Prostate gland (tissue), 2 donors: ENCODE data around the gene TGIF2. TPM values are rescaled to one million over a fixed set of nuclear protein-coding genes. Genes with fewer than 3 reads are reported as not detected.

Experiments used
- DNase-seq: peaks from one replicate; pipeline ENCODE4 v3.0.0-alpha.2; 2019; ENCODE audit warnings: low spot score
- H3K27ac ChIP-seq, 2 donors: fragments of 200-600 bp; sonication (generic); 2 replicates each; pipeline ENCODE4 v1.5.1; 2017 to 2019
- H3K27me3 ChIP-seq: fragments of 200-600 bp; sonication (generic); replicated peaks from 2 replicates; pipeline ENCODE4 v1.5.1; 2019; ENCODE audit not compliant: insufficient read depth
- H3K36me3 ChIP-seq, 2 donors: fragments of 200-600 bp; sonication (generic); 1 replicate in 1 of 2; 2 replicates in 1 of 2; pipeline versions ENCODE4 v1.5.1 to v1.8.1; 2017 to 2019
- H3K4me1 ChIP-seq: fragments of 200-600 bp; sonication (generic); replicated peaks from 2 replicates; pipeline ENCODE4 v1.5.1; 2019
- H3K4me3 ChIP-seq, 2 donors: fragments of 200-600 bp; sonication (generic); 2 replicates each; pipeline ENCODE4 v1.5.1; 2017 to 2019
- H3K9me3 ChIP-seq: fragments of 200-600 bp; sonication (generic); 2 replicates; pipeline ENCODE4 v1.5.1; 2017
- POLR2A ChIP-seq: fragments of 450-650 bp; IDR thresholded peaks from one replicate; pipeline ENCODE4 v1.6.1; 2016; ENCODE audit warnings: antibody characterized with exemption, mild to moderate bottlenecking
- POLR2AphosphoS5 ChIP-seq: sonication (generic); formaldehyde crosslinking; IDR thresholded peaks from one replicate; pipeline ENCODE4 v1.6.1; 2017; ENCODE audit warnings: antibody characterized with exemption
- WGBS: methylation state at CpG from one replicate; pipeline ENCODE4 v1.1.5; 2018; 5-methylcytosine and 5-hydroxymethylcytosine counted together
- intact Hi-C: fragments of 100-400 bp; cut with DNase I; formaldehyde crosslinking; loops from one replicate; pipeline ENCODE4 v1.14.2; 2022
- total RNA-seq, 2 donors: library from RNA; depleted of rRNA; stranded (reverse); fragments of >200 nt; gene quantifications; one replicate each; pipeline ENCODE4 v1.1.0, GENCODE V29; 2016
- TF ChIP-seq, protein P1 (sequence below), 4 experiments: fragments of 200-600 bp in 2 of 4; fragments of 450-650 bp in 2 of 4; sonication (generic) in 2 of 4; IDR thresholded peaks; 1 replicate in 3 of 4; 2 replicates in 1 of 4; pipeline ENCODE4 v1.5.1; 2016 to 2019; ENCODE audit warnings: antibody characterized with exemption in 4 of 4, mild to moderate bottlenecking in 2 of 4, moderate library complexity in 2 of 4

The TGIF2 gene
- total RNA-seq, 2 donors from 2014 or later: 16.7 to 34.8 TPM

DNA sequence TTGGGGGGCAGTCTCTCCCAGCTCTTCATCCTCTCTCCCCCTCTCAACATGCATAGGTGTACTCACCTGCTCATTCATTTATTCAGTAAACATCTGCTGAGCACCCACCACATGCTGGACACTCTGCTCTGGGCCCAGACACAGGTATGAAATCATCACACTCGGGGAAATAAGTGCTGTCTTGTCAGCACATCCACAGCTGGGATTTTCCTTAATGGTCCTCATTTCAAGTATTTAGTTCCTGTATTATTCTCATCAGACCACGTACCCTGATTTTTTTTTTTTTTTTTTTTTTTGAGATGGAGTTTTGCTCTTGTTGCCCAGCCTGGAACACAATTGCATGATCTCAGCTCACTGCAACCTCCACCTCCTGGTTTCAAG lies 51.5 kb downstream of the TGIF2 start:
- intact Hi-C loops: no loop called here

DNA sequence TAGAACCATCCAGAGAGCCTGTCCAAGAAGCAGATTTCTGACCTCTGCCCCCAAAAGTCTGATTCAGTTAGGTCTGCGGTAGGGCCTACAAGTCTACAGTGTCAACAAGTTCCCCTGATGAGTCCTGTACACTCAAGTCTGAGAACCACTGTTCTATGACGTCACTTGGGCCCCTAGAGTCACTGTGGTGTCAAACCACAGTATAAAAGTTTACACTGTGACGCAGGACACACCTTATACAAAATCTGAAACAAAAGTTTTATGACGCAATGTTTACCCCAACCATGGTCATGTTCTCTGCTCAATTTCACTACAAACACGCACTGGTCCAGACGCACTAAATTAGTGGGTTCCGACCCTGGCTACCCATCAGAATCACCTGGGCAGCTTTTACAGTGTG lies 54.7 kb downstream of the TGIF2 start:
- Histone ChIP-seq H3K36me3 (no peaks in the 10 kb centered on the region), H3K27ac (no peak overlapping the region), H3K4me3 (no peak overlapping the region), H3K27me3 (no peaks in the 10 kb centered on the region), H3K9me3 (no peaks in the 10 kb centered on the region), H3K4me1 (peaks cover 3% of the 10 kb centered on the region)
- no peak for DNase-seq
- 90% methylated on average over 7 of the region's 7 CpGs for WGBS
- TF ChIP-seq POLR2A (no peak), POLR2AphosphoS5 (no peak)
- TF ChIP-seq, protein P1, sequence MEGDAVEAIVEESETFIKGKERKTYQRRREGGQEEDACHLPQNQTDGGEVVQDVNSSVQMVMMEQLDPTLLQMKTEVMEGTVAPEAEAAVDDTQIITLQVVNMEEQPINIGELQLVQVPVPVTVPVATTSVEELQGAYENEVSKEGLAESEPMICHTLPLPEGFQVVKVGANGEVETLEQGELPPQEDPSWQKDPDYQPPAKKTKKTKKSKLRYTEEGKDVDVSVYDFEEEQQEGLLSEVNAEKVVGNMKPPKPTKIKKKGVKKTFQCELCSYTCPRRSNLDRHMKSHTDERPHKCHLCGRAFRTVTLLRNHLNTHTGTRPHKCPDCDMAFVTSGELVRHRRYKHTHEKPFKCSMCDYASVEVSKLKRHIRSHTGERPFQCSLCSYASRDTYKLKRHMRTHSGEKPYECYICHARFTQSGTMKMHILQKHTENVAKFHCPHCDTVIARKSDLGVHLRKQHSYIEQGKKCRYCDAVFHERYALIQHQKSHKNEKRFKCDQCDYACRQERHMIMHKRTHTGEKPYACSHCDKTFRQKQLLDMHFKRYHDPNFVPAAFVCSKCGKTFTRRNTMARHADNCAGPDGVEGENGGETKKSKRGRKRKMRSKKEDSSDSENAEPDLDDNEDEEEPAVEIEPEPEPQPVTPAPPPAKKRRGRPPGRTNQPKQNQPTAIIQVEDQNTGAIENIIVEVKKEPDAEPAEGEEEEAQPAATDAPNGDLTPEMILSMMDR (IDR thresholded peaks at IDR 0.05): no peak
- intact Hi-C loops: no loop called here

More for the DNA sequence above, 51.5 kb downstream of the TGIF2 start:
- H3K4me1 ChIP-seq: peaks cover 3% of the 10 kb centered on the region
- DNase-seq: no peak
- H3K9me3 ChIP-seq: no peaks in the 10 kb centered on the region
- TF ChIP-seq POLR2AphosphoS5: no peak
- TF ChIP-seq, protein P1 (IDR thresholded peaks at IDR 0.05): no peak
- no peak for TF ChIP-seq POLR2A
- no peaks in the 10 kb centered on the region for H3K27me3 ChIP-seq
- H3K36me3 ChIP-seq: no peaks in the 10 kb centered on the region
- 67% methylated on average over 2 of the region's 2 CpGs for WGBS
- no peak overlapping the region for H3K27ac ChIP-seq
- H3K4me3 ChIP-seq: no peak overlapping the region

DNA sequence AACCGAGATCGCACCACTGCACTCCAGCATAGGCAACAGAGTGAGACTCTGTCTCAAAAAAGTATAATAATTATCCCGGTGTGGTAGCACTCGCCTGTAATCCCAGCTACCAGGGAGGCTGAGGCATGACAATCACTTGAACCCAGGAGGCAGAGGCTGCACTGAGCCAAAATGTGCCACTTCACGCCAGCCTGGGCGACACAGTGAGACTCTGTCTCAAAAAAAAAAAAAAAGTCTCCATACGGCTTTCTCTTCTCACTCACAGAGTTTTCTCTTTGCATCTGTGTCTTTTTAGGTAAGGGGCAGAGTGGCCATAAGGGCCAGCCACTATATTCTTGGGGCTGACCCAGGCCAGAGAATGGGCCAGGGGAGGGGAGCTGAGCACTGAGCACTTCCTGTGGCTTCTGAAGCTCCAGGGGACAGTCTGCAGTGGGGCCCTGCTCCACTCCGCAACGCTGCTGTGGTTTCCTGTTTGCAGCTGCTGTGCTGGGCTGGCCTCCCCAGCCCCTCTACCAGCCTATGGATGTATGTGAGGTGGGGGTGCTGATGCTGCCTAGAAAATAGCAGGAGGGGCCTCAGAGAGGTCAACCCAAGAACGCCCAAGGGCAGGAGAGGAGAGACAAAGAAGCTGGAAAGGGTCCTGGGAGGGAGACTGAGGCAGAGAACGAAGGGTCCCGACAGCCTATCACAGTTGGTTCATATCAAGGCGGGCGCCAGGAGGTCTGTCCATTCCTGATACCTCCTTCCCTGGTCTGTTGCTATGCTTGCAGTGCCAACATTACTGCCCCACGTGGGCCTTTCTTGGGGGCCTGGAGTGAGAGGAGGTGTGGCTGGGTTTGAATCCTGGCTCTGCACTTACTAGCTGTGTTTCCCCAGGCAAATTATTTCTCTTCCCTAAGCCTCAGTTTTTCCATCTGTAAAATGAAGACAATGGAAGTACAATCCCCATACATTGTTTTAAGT lies 56.6 kb downstream of the TGIF2 start:
- WGBS: 72% methylated on average over 15 of the region's 15 CpGs
- no peaks in the 10 kb centered on the region for H3K4me1 ChIP-seq
- H3K27ac ChIP-seq: no peak overlapping the region
- intact Hi-C loops: no loop called here
- no peak overlapping the region for H3K4me3 ChIP-seq
- no peaks in the 10 kb centered on the region for H3K9me3 ChIP-seq
- H3K36me3 ChIP-seq: no peaks in the 10 kb centered on the region
- no peak for DNase-seq
- TF ChIP-seq POLR2AphosphoS5: no peak
- no peak for TF ChIP-seq POLR2A
- TF ChIP-seq, protein P1 (IDR thresholded peaks at IDR 0.05): no peak
- H3K27me3 ChIP-seq: no peaks in the 10 kb centered on the region

DNA sequence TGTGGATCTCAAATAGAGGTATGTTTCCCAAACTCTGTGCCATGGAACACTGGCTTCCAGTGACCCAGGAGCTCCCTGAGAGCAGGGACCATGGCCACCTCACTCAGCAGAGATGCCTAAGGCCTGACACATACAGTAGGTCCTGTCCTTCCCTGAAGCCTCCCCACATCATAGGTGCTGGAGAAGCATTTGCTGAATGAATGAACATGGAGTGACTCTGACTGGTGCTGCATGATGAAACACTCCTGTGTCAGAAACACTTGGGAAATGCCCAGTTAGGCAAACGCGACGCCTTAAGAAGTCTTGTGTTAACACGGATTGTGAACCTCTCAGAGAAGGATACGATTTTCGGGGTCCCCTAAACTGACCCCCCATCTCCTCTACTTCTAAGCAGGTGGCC lies 58.2 kb downstream of the TGIF2 start:
- no peaks in the 10 kb centered on the region for H3K4me1 ChIP-seq
- no peaks in the 10 kb centered on the region for H3K27me3 ChIP-seq
- TF ChIP-seq, protein P1 (IDR thresholded peaks at IDR 0.05): no peak
- no peak for TF ChIP-seq POLR2AphosphoS5
- no peak for TF ChIP-seq POLR2A
- intact Hi-C loops: no loop called here
- H3K4me3 ChIP-seq: no peak overlapping the region
- H3K27ac ChIP-seq: no peak overlapping the region
- no peak for DNase-seq
- WGBS: 95% methylated on average over 6 of the region's 6 CpGs
- H3K9me3 ChIP-seq: no peaks in the 10 kb centered on the region
- no peaks in the 10 kb centered on the region for H3K36me3 ChIP-seq

DNA sequence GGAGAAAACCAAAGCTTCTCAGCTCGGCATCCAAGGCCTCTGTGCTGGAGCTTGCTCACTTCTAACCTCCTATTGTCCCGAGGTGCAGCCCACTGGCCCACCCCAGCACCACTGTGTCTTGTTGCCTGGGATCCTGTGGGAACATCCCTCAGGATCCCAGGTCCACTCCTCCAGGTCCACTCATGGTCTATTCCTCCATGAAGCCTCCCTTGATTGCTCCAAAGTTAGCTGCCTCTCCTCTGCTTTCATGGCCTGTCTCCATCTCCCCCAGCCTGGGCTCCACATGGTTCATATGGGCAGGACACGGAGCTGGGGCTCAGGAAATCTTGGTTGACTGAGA lies 58.7 kb downstream of the TGIF2 start:
- no peak for DNase-seq
- intact Hi-C loops: no loop called here
- Histone ChIP-seq H3K9me3 (no peaks in the 10 kb centered on the region), H3K27me3 (no peaks in the 10 kb centered on the region), H3K4me3 (no peak overlapping the region), H3K36me3 (no peaks in the 10 kb centered on the region), H3K4me1 (no peaks in the 10 kb centered on the region), H3K27ac (no peak overlapping the region)
- 88% methylated on average over 3 of the region's 3 CpGs for WGBS
- TF ChIP-seq, protein P1 (IDR thresholded peaks at IDR 0.05): no peak
- TF ChIP-seq POLR2A: no peak
- no peak for TF ChIP-seq POLR2AphosphoS5
